Neural crest cell (in vitro differentiated cells): ENCODE data around the gene CASP9. TPM values are rescaled to one million over a fixed set of nuclear protein-coding genes. Genes with fewer than 3 reads are reported as not detected.
"Not testable (repeated sequence)": the region's sequence is repeated elsewhere in the genome, so short reads cannot be mapped to it uniquely, and the experiment has no call there.

Source experiments
- DNase-seq: peaks from one replicate; pipeline ENCODE4 v3.0.0; 2021; ENCODE audit warnings: low read depth, mixed read lengths, low spot score
- H3K27ac Mint-ChIP-seq: one replicate; pipeline ENCODE4 v1.8.0; 2021; ENCODE audit warnings: mild to moderate bottlenecking, mixed read lengths; ENCODE audit not compliant: unreplicated experiment
- H3K27me3 Mint-ChIP-seq: 2 replicates; pipeline ENCODE4 v1.8.0; 2021; ENCODE audit warnings: low read depth, mild to moderate bottlenecking, mixed read lengths
- H3K36me3 Mint-ChIP-seq: 2 replicates; pipeline ENCODE4 v1.8.0; 2021; ENCODE audit warnings: low read depth, mild to moderate bottlenecking, mixed read lengths
- H3K4me1 Mint-ChIP-seq: 2 replicates; pipeline ENCODE4 v1.8.0; 2021; ENCODE audit warnings: mixed read lengths
- H3K4me3 Mint-ChIP-seq: one replicate; pipeline ENCODE4 v1.8.0; 2021; ENCODE audit warnings: mild to moderate bottlenecking, mixed read lengths
- H3K9me3 Mint-ChIP-seq: 2 replicates; pipeline ENCODE4 v1.8.0; 2021; ENCODE audit warnings: mixed read lengths
- CTCF ChIP-seq: fragments of 200-600 bp; sonication (generic); conservative IDR thresholded peaks from 2 replicates; pipeline ENCODE4 v1.5.0; 2021; ENCODE audit warnings: antibody characterized with exemption, mild to moderate bottlenecking
- total RNA-seq: library from RNA; stranded (reverse); gene quantifications from 2 replicates; pipeline ENCODE4 v1.2.1, GENCODE V29; 2021

CASP9 gene
- total RNA-seq, 1 donor from 2014 or later = 13.2 TPM

GRCh38 chr1:15469361-15469760 lies 54.7 kb downstream of the CASP9 start:
- no peak for TF ChIP-seq CTCF
- Mint-ChIP-seq H3K27me3 (no peaks in the 10 kb centered on the region), H3K9me3 (no peaks in the 10 kb centered on the region), H3K27ac (no peak overlapping the region), H3K36me3 (no peaks in the 10 kb centered on the region), H3K4me1 (peaks cover 3% of the 10 kb centered on the region), H3K4me3 (no peak overlapping the region)
- no peak for DNase-seq

- no peaks in the 10 kb centered on the region for H3K9me3 Mint-ChIP-seq
- H3K4me3 Mint-ChIP-seq = no peak overlapping the region
- no peak for DNase-seq
- H3K36me3 Mint-ChIP-seq = no peaks in the 10 kb centered on the region
- TF ChIP-seq CTCF = no peak
- peaks cover 6% of the 10 kb centered on the region for H3K4me1 Mint-ChIP-seq
- H3K27ac Mint-ChIP-seq = no peak overlapping the region
- H3K27me3 Mint-ChIP-seq = no peaks in the 10 kb centered on the region
Observed at GRCh38 chr1:15468145-15468544, 55.9 kb downstream of the CASP9 start.

- not testable (repeated sequence) for H3K4me3 Mint-ChIP-seq, H3K36me3 Mint-ChIP-seq, H3K9me3 Mint-ChIP-seq, H3K4me1 Mint-ChIP-seq, H3K27ac Mint-ChIP-seq, DNase-seq, H3K27me3 Mint-ChIP-seq
Observed at GRCh38 chr1:15466955-15467625, 56.9 kb downstream of the CASP9 start.

- TF ChIP-seq CTCF = no peak
- Mint-ChIP-seq H3K27ac (no peak overlapping the region), H3K4me3 (no peak overlapping the region), H3K4me1 (peaks cover 6% of the 10 kb centered on the region), H3K9me3 (no peaks in the 10 kb centered on the region), H3K36me3 (no peaks in the 10 kb centered on the region), H3K27me3 (no peaks in the 10 kb centered on the region)
- no peak for DNase-seq
Observed at GRCh38 chr1:15465674-15466073, 58.3 kb downstream of the CASP9 start.

- H3K4me1 Mint-ChIP-seq = peaks cover 12% of the 10 kb centered on the region
- H3K27me3 Mint-ChIP-seq, H3K36me3 Mint-ChIP-seq, H3K9me3 Mint-ChIP-seq, H3K4me3 Mint-ChIP-seq, H3K27ac Mint-ChIP-seq, DNase-seq: not testable (repeated sequence)
Observed at GRCh38 chr1:15463926-15464322, 60.1 kb downstream of the CASP9 start.

GRCh38 chr1:15463064-15463800 lies 60.8 kb downstream of the CASP9 start:
- H3K4me1 Mint-ChIP-seq = peaks cover 12% of the 10 kb centered on the region
- H3K4me3 Mint-ChIP-seq, H3K27ac Mint-ChIP-seq, H3K27me3 Mint-ChIP-seq, DNase-seq, H3K36me3 Mint-ChIP-seq, H3K9me3 Mint-ChIP-seq: not testable (repeated sequence)

DNA sequence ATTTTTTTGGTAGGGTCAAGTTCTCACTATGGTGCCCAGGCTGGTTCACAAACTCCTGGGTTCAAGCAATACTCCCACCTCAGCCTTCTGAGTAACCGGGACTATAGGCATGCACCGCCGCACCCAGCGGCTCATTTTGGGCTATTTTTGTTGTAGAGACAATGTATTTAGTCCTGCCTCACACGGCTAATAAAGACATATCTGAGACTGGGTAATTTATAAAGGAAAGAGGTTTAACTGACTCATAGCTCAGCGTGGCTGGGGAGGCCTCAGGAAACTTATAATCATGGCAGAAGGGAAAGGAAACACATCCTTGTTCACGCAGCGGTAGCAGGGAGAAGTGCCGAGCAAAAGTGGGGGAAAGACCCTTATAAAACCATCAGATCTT lies 63.3 kb downstream of the CASP9 start:
- no peaks in the 10 kb centered on the region for H3K27me3 Mint-ChIP-seq
- peak overlapping the region; percentile 8 for H3K27ac Mint-ChIP-seq
- peaks cover 12% of the 10 kb centered on the region for H3K4me1 Mint-ChIP-seq
- H3K9me3 Mint-ChIP-seq = no peaks in the 10 kb centered on the region
- no peak for DNase-seq
- H3K4me3 Mint-ChIP-seq = no peak overlapping the region
- no peak for TF ChIP-seq CTCF
- no peaks in the 10 kb centered on the region for H3K36me3 Mint-ChIP-seq
